Mononuclear cell (primary cell): ENCODE measurements around the gene PGAM5. TPM values are rescaled to one million over a fixed set of nuclear protein-coding genes. Genes with fewer than 3 reads are reported as not detected.
A peak's percentile ranks its signal among the peaks of the same experiment; 100 is the strongest.

Experiments
- H3K27me3 ChIP-seq: 2 replicates; pipeline ENCODE4 v1.6.0; 2011; ENCODE audit warnings: low read length, control low read depth; ENCODE audit not compliant: insufficient read depth
- H3K4me1 ChIP-seq: 2 replicates; pipeline ENCODE4 v1.5.1; 2011; ENCODE audit warnings: mild to moderate bottlenecking, low read length, control low read depth; ENCODE audit not compliant: insufficient read depth
- H3K4me3 ChIP-seq: 2 replicates; pipeline ENCODE4 v1.5.1; 2011; ENCODE audit warnings: mild to moderate bottlenecking, low read length, moderate library complexity
- H3K9me3 ChIP-seq: 2 replicates; pipeline ENCODE4 v1.5.1; 2011; ENCODE audit warnings: low read depth, mild to moderate bottlenecking, control low read depth, low read length
- total RNA-seq: library from RNA; depleted of rRNA; stranded (reverse); fragments of >200 nt; gene quantifications from one replicate; pipeline ENCODE4 v1.2.3, GENCODE V29; 2012

Gene PGAM5
- total RNA-seq: 13.9 TPM

GRCh38 chr12:132710405-132711079 is at the start of gene PGAM5:
Gene PGAM5, plus strand, starts transcription at chr12:132710842. Its CDS starts 35 bp downstream, at chr12:132710877.
- Histone ChIP-seq H3K4me1 (peaks cover 22% of the 10 kb centered on the region), H3K27me3 (no peaks in the 10 kb centered on the region), H3K9me3 (no peaks in the 10 kb centered on the region), H3K4me3 (peak within 1 kb of the TSS; percentile 82)

GRCh38 chr12:132660996-132661395 is 49.6 kb upstream of the PGAM5 start:
- Histone ChIP-seq H3K4me3 (no peak overlapping the region), H3K9me3 (no peaks in the 10 kb centered on the region), H3K4me1 (peaks cover 16% of the 10 kb centered on the region), H3K27me3 (no peaks in the 10 kb centered on the region)

GRCh38 chr12:132661972-132662371 is 48.7 kb upstream of the PGAM5 start:
- no peaks in the 10 kb centered on the region for H3K27me3 ChIP-seq
- H3K4me3 ChIP-seq: no peak overlapping the region
- peaks cover 16% of the 10 kb centered on the region for H3K4me1 ChIP-seq

GRCh38 chr12:132662901-132663755 is 47.5 kb upstream of the PGAM5 start:
- Histone ChIP-seq H3K4me3 (no peak overlapping the region), H3K4me1 (peaks cover 16% of the 10 kb centered on the region), H3K9me3 (no peaks in the 10 kb centered on the region), H3K27me3 (no peaks in the 10 kb centered on the region)

More at GRCh38 chr12:132661972-132662371, 48.7 kb upstream of the PGAM5 start:
- H3K9me3 ChIP-seq: no peaks in the 10 kb centered on the region

GRCh38 chr12:132664206-132665148 is 46.2 kb upstream of the PGAM5 start:
- H3K4me1 ChIP-seq: peaks cover 16% of the 10 kb centered on the region
- no peaks in the 10 kb centered on the region for H3K9me3 ChIP-seq
- no peak overlapping the region for H3K4me3 ChIP-seq
- H3K27me3 ChIP-seq: no peaks in the 10 kb centered on the region

- no peak overlapping the region for H3K4me3 ChIP-seq
- H3K27me3 ChIP-seq: no peaks in the 10 kb centered on the region
- no peaks in the 10 kb centered on the region for H3K9me3 ChIP-seq
- H3K4me1 ChIP-seq: peaks cover 16% of the 10 kb centered on the region
Observed at GRCh38 chr12:132665149-132665491, 45.5 kb upstream of the PGAM5 start.

- H3K4me1 ChIP-seq: peaks cover 16% of the 10 kb centered on the region
- H3K4me3 ChIP-seq: no peak overlapping the region
- no peaks in the 10 kb centered on the region for H3K27me3 ChIP-seq
- H3K9me3 ChIP-seq: no peaks in the 10 kb centered on the region
Observed at GRCh38 chr12:132665794-132666193, 44.8 kb upstream of the PGAM5 start.

GRCh38 chr12:132668191-132669088 is 42.2 kb upstream of the PGAM5 start:
- Histone ChIP-seq H3K4me1 (peaks cover 5% of the 10 kb centered on the region), H3K9me3 (no peaks in the 10 kb centered on the region), H3K27me3 (no peaks in the 10 kb centered on the region), H3K4me3 (no peak overlapping the region)

GRCh38 chr12:132669166-132669879 is 41.3 kb upstream of the PGAM5 start:
- Histone ChIP-seq H3K27me3 (no peaks in the 10 kb centered on the region), H3K4me1 (no peaks in the 10 kb centered on the region), H3K9me3 (no peaks in the 10 kb centered on the region), H3K4me3 (no peak overlapping the region)

- no peak overlapping the region for H3K4me3 ChIP-seq
Observed at GRCh38 chr12:132672116-132672515, 38.5 kb upstream of the PGAM5 start.

GRCh38 chr12:132672678-132673077 is 38.0 kb upstream of the PGAM5 start:
- H3K27me3 ChIP-seq: no peaks in the 10 kb centered on the region
- no peaks in the 10 kb centered on the region for H3K4me1 ChIP-seq
- no peak overlapping the region for H3K4me3 ChIP-seq
- no peaks in the 10 kb centered on the region for H3K9me3 ChIP-seq

More at GRCh38 chr12:132672116-132672515, 38.5 kb upstream of the PGAM5 start:
- no peaks in the 10 kb centered on the region for H3K4me1 ChIP-seq
- H3K9me3 ChIP-seq: no peaks in the 10 kb centered on the region
- H3K27me3 ChIP-seq: no peaks in the 10 kb centered on the region

- H3K4me1 ChIP-seq: no peaks in the 10 kb centered on the region
- H3K27me3 ChIP-seq: no peaks in the 10 kb centered on the region
- no peaks in the 10 kb centered on the region for H3K9me3 ChIP-seq
- H3K4me3 ChIP-seq: no peak overlapping the region
Observed at GRCh38 chr12:132673288-132674179, 37.1 kb upstream of the PGAM5 start.

GRCh38 chr12:132674561-132674960 is 36.1 kb upstream of the PGAM5 start:
- no peak overlapping the region for H3K4me3 ChIP-seq
- no peaks in the 10 kb centered on the region for H3K4me1 ChIP-seq
- no peaks in the 10 kb centered on the region for H3K9me3 ChIP-seq
- H3K27me3 ChIP-seq: no peaks in the 10 kb centered on the region
